ENCODE data around the gene NOC3L.
"Not testable (repeated sequence)": the region's sequence is repeated elsewhere in the genome, so short reads cannot be mapped to it uniquely, and the experiment has no call there.

GRCh38 chr10:94350500-94350899, 12.2 kb downstream of the NOC3L start:
- TF ChIP-seq BRCA1 (IDR thresholded peaks at IDR 0.05; ENCODE audit: low read depth, low read length); CTCF (IDR thresholded peaks at IDR 0.05 in 2 of 3, conservative IDR thresholded peaks at IDR 0.05 in 1 of 3; ENCODE audit: control insufficient read depth in 2 of 3, extremely low read depth in 1 of 3, insufficient read depth in 1 of 3, low read depth in 3 of 3, low read length in 3 of 3); NKRF (conservative IDR thresholded peaks at IDR 0.05); RUNX3 (IDR thresholded peaks at IDR 0.05; ENCODE audit: low read length); SRF (IDR thresholded peaks at IDR 0.05; ENCODE audit: low read depth in 2 of 2, low read length in 2 of 2); EZH2 (IDR thresholded peaks at IDR 0.05; ENCODE audit: borderline replicate concordance, control insufficient read depth, low read depth, low read length); POLR2AphosphoS5 (IDR thresholded peaks at IDR 0.05; ENCODE audit: low read length); RCOR1 (conservative IDR thresholded peaks at IDR 0.05; ENCODE audit: low read depth, low read length); MAX (IDR thresholded peaks at IDR 0.05; ENCODE audit: low read depth, low read length): not testable (repeated sequence)

All from GM12878 (cell line).